Measurements from ENCODE around the gene NECTIN3. TPM values are rescaled to one million over a fixed set of nuclear protein-coding genes. Genes with fewer than 3 reads are reported as not detected.

NECTIN3 gene
- polyA plus RNA-seq, 1 experiment: 98.3 TPM

DNA sequence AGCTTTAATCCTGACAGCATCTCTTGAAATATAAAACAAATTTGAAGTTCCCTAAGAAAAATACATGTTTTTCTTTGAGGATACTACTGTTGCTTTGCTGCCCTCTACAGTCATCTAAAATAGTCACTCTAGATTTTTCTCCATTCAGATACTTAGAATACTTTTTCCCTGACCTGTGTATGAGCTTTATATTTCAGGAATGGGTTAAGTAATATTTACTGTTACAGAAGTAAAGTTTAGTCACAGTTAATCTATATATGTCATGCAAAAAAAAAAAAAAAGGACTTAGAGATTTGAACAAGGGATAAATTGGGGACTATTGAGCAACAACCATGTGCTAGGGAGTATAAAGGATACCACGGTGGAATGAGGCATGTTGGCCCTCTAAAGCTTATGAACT, 8.8 kb downstream of the NECTIN3 start:
- TF ChIP-seq, protein P1, sequence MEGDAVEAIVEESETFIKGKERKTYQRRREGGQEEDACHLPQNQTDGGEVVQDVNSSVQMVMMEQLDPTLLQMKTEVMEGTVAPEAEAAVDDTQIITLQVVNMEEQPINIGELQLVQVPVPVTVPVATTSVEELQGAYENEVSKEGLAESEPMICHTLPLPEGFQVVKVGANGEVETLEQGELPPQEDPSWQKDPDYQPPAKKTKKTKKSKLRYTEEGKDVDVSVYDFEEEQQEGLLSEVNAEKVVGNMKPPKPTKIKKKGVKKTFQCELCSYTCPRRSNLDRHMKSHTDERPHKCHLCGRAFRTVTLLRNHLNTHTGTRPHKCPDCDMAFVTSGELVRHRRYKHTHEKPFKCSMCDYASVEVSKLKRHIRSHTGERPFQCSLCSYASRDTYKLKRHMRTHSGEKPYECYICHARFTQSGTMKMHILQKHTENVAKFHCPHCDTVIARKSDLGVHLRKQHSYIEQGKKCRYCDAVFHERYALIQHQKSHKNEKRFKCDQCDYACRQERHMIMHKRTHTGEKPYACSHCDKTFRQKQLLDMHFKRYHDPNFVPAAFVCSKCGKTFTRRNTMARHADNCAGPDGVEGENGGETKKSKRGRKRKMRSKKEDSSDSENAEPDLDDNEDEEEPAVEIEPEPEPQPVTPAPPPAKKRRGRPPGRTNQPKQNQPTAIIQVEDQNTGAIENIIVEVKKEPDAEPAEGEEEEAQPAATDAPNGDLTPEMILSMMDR (IDR thresholded peaks at IDR 0.05; ENCODE audit: low read depth, low read length): peak; percentile 67
- ChIA-PET CTCF (interaction anchor here (0.6 to 2.8 kb wide), 52 partner anchors 10 to 1549 kb away, joined by 3 to 14 read pairs (median 4); partner anchors contain the start of genes ATG3 and SLC35A5), POLR2A (interaction anchor here (0.7 to 1.3 kb wide), 5 partner anchors 9 to 1395 kb away, joined by 3 to 10 read pairs (median 4); partner anchors contain the start of gene NECTIN3)
- Histone ChIP-seq H3K4me3 (ENCODE audit: low read depth, low read length) (no peak overlapping the region; the same call in 1 of the 2 replicates), H3K27ac (ENCODE audit: low read depth, low read length) (no peak overlapping the region), H3K9me3 (ENCODE audit: control insufficient read depth, insufficient read depth, low read length) (no peaks in the 10 kb centered on the region), H3K27me3 (ENCODE audit: control insufficient read depth, insufficient read depth, low read length) (no peaks in the 10 kb centered on the region)
- DNase-seq (ENCODE audit: low read depth, low spot score): peak; percentile 37

DNA sequence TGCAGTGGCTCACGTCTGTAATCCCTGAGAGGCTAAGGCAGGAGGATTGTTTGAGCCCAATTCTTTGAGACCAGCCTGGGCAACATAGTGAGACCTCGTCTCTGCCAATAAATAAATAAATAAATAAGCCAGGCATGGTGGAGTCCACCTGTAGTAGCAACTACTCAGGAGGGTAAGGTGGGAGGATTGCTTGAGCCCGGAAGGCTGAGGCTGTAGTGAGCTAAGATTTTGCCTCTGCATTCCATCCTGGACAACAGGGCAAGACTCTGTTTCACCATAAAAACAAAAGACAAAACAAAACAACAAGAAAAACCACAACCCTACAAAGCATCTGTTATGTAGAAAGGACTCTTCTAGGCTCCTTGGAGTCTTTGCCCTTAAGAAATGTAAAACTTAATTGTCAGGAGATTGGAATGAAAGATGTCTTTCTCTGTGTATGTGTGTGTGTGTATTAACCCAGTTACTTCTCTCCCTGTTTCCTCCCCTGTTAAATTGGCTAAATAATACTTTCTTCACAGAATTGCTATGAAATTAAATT, 9.5 kb downstream of the NECTIN3 start:
- TF ChIP-seq, protein P1 (IDR thresholded peaks at IDR 0.05; ENCODE audit: low read depth, low read length): no peak
- no peak for DNase-seq (ENCODE audit: low read depth, low spot score)
- H3K9me3 ChIP-seq (ENCODE audit: control insufficient read depth, insufficient read depth, low read length): no peaks in the 10 kb centered on the region
- H3K27me3 ChIP-seq (ENCODE audit: control insufficient read depth, insufficient read depth, low read length): no peaks in the 10 kb centered on the region
- H3K4me3 ChIP-seq (ENCODE audit: low read depth, low read length): no peak overlapping the region
- POLR2A ChIA-PET: interaction anchor here (1.0 kb wide), 1 partner anchor 10 kb away, joined by 10 read pairs; the partner anchor contains the start of gene NECTIN3
- no peak overlapping the region for H3K27ac ChIP-seq (ENCODE audit: low read depth, low read length)
- CTCF ChIA-PET: interaction anchor here (0.6 to 2.8 kb wide), 39 partner anchors 9 to 1549 kb away, joined by 3 to 14 read pairs (median 4); no protein-coding TSS in a partner anchor

DNA sequence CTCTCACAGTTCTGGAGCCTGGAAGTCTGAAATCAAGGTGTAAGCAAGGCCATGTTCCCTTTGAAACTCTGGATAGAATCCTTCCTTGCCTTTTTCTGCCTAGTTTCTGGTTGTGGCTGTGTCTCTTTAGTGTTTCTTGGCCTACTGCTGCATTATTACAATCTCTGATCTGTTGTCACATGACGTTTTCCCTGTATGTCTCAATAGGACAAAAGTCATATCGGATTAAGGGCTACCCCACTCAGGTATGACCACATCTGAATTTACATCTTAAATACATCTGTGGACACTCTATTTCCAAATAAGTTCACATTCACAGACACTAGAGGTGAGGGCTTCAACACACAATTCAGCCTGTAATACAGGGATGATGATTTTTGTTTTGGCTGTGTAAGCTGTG, 13.3 kb downstream of the NECTIN3 start:
- ChIA-PET CTCF (no interaction called here), POLR2A (no interaction called here)
- TF ChIP-seq, protein P1 (IDR thresholded peaks at IDR 0.05; ENCODE audit: low read depth, low read length): no peak
- DNase-seq (ENCODE audit: low read depth, low spot score): no peak
- no peak overlapping the region for H3K27ac ChIP-seq (ENCODE audit: low read depth, low read length)
- no peaks in the 10 kb centered on the region for H3K27me3 ChIP-seq (ENCODE audit: control insufficient read depth, insufficient read depth, low read length)
- no peaks in the 10 kb centered on the region for H3K9me3 ChIP-seq (ENCODE audit: control insufficient read depth, insufficient read depth, low read length)
- no peak overlapping the region for H3K4me3 ChIP-seq (ENCODE audit: low read depth, low read length)

DNA sequence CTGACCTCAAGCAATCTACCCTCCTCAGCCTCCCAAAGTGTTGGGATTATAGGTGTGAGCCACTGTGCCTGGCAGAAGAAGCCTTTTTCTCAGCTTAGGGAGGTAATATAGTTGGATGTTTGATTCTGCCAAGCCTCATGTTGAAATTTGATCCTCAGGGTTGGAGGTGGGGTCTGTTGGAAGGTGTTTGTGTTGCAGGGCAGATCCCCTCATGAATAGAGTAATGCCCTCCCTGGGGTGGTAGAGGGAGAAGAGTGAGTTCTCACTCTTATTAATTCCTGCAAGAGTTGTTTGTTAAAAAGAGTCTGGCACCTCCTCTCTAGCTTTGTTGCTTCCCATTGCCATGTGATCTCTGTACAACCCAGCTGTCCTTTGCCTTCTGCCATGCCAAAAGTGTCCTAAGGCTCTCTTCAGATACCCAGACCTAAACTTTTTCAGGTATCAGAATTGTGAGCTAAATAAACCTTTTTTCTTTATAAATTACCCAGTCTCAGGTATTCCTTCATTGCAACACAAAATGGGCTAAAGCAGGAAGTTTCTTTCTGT, 16.4 kb downstream of the NECTIN3 start:
- Histone ChIP-seq H3K27ac (ENCODE audit: low read depth, low read length) (no peak overlapping the region), H3K9me3 (ENCODE audit: control insufficient read depth, insufficient read depth, low read length) (no peaks in the 10 kb centered on the region; the same call in 1 of the 2 replicates), H3K4me3 (ENCODE audit: low read depth, low read length) (no peak overlapping the region), H3K27me3 (ENCODE audit: control insufficient read depth, insufficient read depth, low read length) (no peaks in the 10 kb centered on the region)
- POLR2A ChIA-PET: no interaction called here
- DNase-seq (ENCODE audit: low read depth, low spot score): no peak
- CTCF ChIA-PET: no interaction called here
- TF ChIP-seq, protein P1 (IDR thresholded peaks at IDR 0.05; ENCODE audit: low read depth, low read length): no peak

DNA sequence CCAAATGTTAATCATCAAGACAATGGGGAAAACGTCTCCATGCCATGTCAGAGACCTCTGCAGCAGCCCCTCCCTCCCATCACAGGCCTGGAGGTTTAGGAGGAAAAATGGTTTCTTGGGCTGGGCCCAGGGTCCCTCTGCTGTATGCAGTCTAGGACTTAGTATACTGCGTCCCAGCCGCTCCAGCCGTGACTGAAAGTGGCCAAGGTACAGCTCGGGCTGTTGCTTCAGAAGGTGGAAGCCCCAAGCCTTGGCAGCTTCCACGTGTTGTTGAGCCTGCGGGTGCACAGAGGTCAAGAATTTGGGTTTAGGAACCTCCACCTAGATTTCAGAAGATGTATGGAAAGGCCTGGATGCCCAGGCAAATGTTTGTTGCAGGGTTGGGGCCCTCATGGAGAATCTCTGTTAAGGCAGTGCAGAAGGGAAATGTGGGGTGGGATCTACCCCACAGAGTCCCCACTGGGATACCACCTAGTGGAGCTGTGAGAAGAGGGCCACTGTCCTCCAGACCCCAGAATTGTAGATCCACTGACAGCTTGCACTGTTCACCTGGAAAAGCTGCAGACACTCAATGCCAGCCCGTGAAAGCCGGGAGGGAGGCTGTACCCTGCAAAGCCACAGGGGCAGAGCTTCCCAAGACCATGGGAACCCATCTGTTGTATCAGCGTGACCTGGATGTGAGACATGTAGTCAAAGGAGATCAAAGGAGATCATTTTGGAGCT, 25.0 kb downstream of the NECTIN3 start:
- no peaks in the 10 kb centered on the region for H3K27me3 ChIP-seq (ENCODE audit: control insufficient read depth, insufficient read depth, low read length)
- CTCF ChIA-PET: interaction anchor here (1.0 kb wide), 1 partner anchor 17 kb away, joined by 3 read pairs; no protein-coding TSS in a partner anchor

More for the DNA sequence above, 25.0 kb downstream of the NECTIN3 start:
- H3K9me3 ChIP-seq (ENCODE audit: control insufficient read depth, insufficient read depth, low read length): peaks cover 8% of the 10 kb centered on the region
- H3K4me3 ChIP-seq (ENCODE audit: low read depth, low read length): no peak overlapping the region
- POLR2A ChIA-PET: no interaction called here
- H3K27ac ChIP-seq (ENCODE audit: low read depth, low read length): no peak overlapping the region
- no peak for DNase-seq (ENCODE audit: low read depth, low spot score)
- TF ChIP-seq, protein P1 (IDR thresholded peaks at IDR 0.05; ENCODE audit: low read depth, low read length): no peak
